Erythroblast (primary cell): Measurements from ENCODE around the gene ESM1.

Source experiments
- GATA1 ChIP-seq: IDR thresholded peaks from 2 replicates; pipeline ENCODE4 v1.6.1; 2011; ENCODE audit warnings: low read depth, mild to moderate bottlenecking, control low read depth, low read length, moderate library complexity
- POLR2A ChIP-seq: IDR thresholded peaks from 2 replicates; pipeline ENCODE4 v1.6.1; 2011; ENCODE audit warnings: mild to moderate bottlenecking, low read length

DNA sequence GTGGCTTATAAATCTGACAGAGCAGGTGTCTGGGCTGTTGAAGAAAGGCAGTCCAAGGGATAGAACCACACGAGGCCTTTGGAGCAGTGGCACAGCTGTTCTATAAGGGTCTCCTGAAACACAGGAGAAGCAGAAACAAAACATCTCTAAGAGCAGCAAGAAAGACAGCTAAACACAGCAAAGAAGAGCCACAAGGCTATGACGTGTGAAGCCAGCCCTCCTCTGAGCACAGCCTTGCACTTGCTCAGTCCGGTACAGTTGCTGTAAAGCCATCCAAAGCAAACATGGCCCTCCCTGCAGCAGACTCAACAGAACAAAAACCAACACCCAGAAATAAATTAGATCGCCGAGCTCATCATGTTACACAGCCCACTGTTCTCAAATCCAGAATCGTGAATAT, 36.0 kb upstream of the ESM1 start:
- TF ChIP-seq POLR2A (no peak), GATA1 (no peak)
